Retinal pigment epithelial cell (primary cell): ENCODE data around the gene CERS3.

Experiments used
- DNase-seq: peaks from one replicate; pipeline ENCODE4 v3.0.0-alpha.2; 2010; ENCODE audit warnings: low read depth
- H3K4me3 ChIP-seq: 2 replicates; pipeline ENCODE4 v1.5.1; 2011; ENCODE audit warnings: mild to moderate bottlenecking, low read length, control low read depth, moderate library complexity
- TF ChIP-seq, protein P1 (sequence below): conservative IDR thresholded peaks from 2 replicates; pipeline ENCODE4 v1.5.1; 2011; ENCODE audit warnings: low read depth, low read length, control low read depth, inconsistent platforms

Gene CERS3

DNA sequence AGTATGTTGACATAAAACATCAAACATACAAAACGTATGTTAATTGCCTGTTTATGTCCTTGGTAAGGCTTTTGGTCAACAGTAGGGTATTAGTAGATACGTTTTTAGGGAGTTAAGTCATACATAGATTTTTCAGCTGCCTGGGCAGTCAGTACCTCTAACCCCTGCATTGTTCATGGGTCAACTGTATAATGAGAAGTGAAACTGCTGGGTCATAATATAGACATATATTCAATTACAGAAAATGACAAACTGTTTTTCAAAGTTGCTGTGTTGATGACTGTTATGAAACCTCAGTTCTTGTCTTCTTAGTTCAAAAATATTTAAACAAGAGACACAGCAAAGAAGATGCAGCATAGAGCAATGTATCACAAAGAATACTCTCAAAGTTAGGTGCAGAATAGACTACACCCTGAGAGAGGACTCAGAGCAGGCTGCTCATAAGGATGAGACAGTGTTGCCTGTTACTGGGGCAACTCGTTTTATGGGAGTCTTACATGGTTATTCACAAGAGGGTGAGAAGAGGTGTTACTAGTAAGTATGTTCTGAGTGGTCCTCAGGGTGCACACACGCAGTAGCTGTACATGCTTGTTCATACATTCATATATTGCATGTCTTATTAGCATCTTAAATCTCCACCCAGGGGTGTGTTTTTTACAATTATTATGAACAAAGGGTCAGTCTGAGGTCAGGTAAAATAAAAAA lies 133.9 kb downstream of the CERS3 start:
- no peak for DNase-seq
- no peak overlapping the region for H3K4me3 ChIP-seq
- TF ChIP-seq, protein P1, sequence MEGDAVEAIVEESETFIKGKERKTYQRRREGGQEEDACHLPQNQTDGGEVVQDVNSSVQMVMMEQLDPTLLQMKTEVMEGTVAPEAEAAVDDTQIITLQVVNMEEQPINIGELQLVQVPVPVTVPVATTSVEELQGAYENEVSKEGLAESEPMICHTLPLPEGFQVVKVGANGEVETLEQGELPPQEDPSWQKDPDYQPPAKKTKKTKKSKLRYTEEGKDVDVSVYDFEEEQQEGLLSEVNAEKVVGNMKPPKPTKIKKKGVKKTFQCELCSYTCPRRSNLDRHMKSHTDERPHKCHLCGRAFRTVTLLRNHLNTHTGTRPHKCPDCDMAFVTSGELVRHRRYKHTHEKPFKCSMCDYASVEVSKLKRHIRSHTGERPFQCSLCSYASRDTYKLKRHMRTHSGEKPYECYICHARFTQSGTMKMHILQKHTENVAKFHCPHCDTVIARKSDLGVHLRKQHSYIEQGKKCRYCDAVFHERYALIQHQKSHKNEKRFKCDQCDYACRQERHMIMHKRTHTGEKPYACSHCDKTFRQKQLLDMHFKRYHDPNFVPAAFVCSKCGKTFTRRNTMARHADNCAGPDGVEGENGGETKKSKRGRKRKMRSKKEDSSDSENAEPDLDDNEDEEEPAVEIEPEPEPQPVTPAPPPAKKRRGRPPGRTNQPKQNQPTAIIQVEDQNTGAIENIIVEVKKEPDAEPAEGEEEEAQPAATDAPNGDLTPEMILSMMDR = no peak

DNA sequence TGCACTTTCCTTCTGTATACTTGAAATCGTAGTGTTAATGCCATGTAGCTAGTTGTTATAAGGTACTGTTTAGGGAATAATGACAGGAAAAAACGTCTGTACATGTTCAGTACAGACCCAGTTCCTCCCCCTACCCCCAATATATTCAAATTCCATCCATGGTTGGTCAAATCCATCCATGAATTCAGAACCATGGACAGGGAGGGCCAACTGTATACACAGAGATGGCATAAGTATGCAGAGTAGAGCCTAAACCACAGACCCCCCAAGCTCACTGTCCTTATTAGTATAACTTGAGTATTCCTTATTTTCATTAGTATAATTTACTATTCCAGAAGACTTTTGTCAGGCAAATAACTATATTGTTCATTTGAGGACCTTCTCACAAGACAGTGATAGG lies 135.7 kb downstream of the CERS3 start:
- no peak overlapping the region for H3K4me3 ChIP-seq
- no peak for DNase-seq
- TF ChIP-seq, protein P1 = no peak

GRCh38 chr15:100385300-100386050 lies 143.3 kb downstream of the CERS3 start:
- no peak overlapping the region for H3K4me3 ChIP-seq
- DNase-seq = no peak
- TF ChIP-seq, protein P1 = no peak

GRCh38 chr15:100384108-100384410 lies 144.7 kb downstream of the CERS3 start:
- H3K4me3 ChIP-seq = no peak overlapping the region
- TF ChIP-seq, protein P1 = no peak
- no peak for DNase-seq

DNA sequence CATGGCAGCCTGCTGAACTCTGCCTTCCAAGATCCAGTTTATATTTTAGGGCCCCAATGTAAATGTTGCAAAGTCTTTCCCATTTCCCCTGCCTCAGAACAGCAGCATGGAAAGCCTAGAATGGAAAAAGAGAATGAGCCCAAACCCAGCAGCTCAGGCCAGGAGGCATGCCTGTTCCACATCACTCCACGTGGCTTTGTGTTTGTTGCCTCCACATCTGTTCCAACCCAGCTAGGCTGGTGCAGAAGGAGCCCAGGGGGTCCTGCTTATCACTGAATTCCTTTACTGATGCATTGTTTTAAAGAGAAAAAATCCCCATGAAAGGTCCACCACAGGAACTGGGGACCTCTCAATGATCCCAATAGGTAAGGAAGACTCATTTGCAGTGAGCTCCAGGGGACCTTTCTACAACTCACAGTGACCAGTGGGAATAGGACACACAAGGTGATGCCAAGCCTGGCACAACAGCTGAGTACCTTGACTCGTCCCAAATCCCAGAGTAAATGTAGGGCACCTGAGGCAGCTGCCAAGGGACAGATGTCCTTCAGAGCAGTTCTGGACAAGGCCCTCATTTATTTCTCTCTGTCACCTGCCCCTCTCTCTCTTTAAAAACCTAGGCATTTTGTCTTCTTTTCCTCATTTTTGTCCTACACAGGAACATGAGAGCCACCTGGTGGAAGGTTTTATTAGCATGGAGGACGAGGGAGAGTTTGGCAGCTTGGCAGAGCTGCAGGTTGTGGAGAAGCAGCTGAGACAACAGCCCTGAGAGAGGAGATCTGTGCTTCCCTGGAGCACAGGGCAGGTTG lies 145.2 kb downstream of the CERS3 start:
- no peak overlapping the region for H3K4me3 ChIP-seq
- TF ChIP-seq, protein P1 = peak; percentile 18
- DNase-seq = no peak

- TF ChIP-seq, protein P1 = no peak
Observed at GRCh38 chr15:100373942-100374341, 154.8 kb downstream of the CERS3 start.

More at GRCh38 chr15:100373942-100374341, 154.8 kb downstream of the CERS3 start:
- no peak for DNase-seq
- H3K4me3 ChIP-seq = no peak overlapping the region
